ENCODE measurements around the gene TTC34. TPM values are rescaled to one million over a fixed set of nuclear protein-coding genes. Genes with fewer than 3 reads are reported as not detected.
"Not testable (repeated sequence)": the region's sequence is repeated elsewhere in the genome, so short reads cannot be mapped to it uniquely, and the experiment has no call there.

TTC34 gene
- total RNA-seq, 1 donor from 2014 or later: 3.1 TPM

DNA sequence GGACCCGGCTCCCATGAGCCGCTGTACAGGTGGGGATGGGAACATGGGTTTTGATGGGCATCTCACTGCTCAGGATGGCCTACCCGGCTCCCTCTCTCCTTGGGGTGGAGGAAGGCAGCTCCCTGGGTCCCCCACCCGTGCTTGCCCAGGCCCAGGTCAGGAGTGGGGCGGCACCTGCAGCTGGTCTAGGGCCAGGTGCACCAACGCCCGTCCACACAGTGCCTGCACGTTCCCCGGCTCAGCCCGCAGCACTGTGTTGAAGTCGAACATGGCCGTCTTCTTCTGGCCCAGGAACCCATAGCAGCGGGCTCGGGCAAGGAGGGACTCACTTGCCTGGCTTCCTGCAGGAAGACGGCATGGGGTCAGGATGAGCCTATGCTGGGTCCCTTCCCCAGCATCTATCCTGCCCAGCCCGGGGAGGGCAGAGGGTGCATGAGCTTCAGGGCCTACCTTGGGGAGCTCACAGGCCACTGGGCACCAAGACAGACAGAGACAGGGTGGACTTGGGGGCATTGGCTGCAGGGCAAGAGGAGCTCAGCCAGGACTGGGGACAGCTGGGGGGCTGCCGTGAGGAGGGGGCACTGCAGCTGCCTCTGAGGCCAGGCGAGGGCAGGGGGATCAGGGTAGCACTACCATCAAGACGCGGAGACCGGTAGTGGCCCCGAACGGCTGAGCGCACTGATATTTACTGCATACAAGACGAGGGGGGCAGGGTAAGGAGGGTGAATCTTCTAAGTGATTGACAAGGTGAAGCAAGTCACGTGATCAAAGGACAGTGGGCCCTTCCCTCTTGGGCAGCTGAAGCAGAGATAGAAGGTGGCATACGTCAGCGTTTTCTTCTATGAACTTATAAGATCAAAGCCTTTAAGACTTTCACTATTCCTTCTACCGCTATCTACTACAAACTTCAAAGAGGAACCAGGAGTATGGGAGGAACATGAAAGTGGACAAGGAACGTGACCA, 17.8 kb downstream of the TTC34 start:
- Mint-ChIP-seq H3K9me3 (peaks cover 29% of the 10 kb centered on the region), H3K36me3 (no peaks in the 10 kb centered on the region), H3K4me1 (ENCODE audit: unreplicated experiment) (no peaks in the 10 kb centered on the region), H3K27me3 (no peaks in the 10 kb centered on the region), H3K4me3 (no peak overlapping the region), H3K27ac (no peak overlapping the region)
- DNase-seq (ENCODE audit: extremely low spot score, unreplicated experiment): no peak
- TF ChIP-seq, protein P1, sequence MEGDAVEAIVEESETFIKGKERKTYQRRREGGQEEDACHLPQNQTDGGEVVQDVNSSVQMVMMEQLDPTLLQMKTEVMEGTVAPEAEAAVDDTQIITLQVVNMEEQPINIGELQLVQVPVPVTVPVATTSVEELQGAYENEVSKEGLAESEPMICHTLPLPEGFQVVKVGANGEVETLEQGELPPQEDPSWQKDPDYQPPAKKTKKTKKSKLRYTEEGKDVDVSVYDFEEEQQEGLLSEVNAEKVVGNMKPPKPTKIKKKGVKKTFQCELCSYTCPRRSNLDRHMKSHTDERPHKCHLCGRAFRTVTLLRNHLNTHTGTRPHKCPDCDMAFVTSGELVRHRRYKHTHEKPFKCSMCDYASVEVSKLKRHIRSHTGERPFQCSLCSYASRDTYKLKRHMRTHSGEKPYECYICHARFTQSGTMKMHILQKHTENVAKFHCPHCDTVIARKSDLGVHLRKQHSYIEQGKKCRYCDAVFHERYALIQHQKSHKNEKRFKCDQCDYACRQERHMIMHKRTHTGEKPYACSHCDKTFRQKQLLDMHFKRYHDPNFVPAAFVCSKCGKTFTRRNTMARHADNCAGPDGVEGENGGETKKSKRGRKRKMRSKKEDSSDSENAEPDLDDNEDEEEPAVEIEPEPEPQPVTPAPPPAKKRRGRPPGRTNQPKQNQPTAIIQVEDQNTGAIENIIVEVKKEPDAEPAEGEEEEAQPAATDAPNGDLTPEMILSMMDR (conservative IDR thresholded peaks at IDR 0.05): no peak

DNA sequence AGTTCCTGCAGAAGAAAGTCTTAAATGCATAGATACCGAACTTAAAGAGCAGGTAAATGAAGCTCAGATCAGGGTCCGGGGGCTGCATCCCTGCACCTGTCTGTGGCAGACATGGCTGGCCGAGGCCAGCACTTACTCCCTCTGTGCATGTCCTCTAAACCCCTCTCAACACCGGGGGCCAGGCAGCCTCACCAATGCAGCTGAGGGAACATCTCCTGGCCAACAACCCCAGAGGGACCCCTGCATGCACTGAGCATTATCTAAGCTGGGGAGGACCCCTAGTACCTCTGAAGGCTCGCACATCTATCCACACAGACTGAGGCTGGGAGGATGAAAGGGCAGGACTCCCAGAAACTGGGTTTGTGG, 18.4 kb downstream of the TTC34 start:
- H3K9me3 Mint-ChIP-seq: peaks cover 28% of the 10 kb centered on the region
- TF ChIP-seq, protein P1 (conservative IDR thresholded peaks at IDR 0.05): no peak
- no peak overlapping the region for H3K27ac Mint-ChIP-seq
- H3K36me3 Mint-ChIP-seq: no peaks in the 10 kb centered on the region
- H3K4me1 Mint-ChIP-seq (ENCODE audit: unreplicated experiment): no peaks in the 10 kb centered on the region
- H3K27me3 Mint-ChIP-seq: no peaks in the 10 kb centered on the region
- no peak overlapping the region for H3K4me3 Mint-ChIP-seq
- no peak for DNase-seq (ENCODE audit: extremely low spot score, unreplicated experiment)

DNA sequence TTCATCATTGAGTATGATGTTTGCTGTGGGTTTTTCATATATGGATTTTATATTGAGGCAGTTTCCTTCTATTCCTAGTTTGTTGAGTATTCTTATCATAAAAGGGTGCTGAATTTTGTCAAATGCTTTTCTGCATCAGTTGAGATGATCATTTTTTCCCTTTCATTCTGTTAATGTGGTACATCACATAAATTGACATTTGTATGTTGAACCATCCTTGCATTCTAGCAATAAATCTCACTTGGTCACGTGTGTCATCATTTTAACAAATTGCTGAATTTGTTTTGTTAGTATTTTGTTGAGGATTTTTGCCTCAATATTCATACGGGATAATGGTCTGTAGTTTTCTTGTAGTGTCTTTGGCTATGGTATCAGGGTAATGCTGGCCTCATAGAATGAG, 19.9 kb downstream of the TTC34 start:
- H3K9me3 Mint-ChIP-seq: peaks cover 25% of the 10 kb centered on the region
- TF ChIP-seq, protein P1 (conservative IDR thresholded peaks at IDR 0.05): no peak
- no peak for DNase-seq (ENCODE audit: extremely low spot score, unreplicated experiment)
- H3K36me3 Mint-ChIP-seq: no peaks in the 10 kb centered on the region
- no peak overlapping the region for H3K4me3 Mint-ChIP-seq
- no peaks in the 10 kb centered on the region for H3K4me1 Mint-ChIP-seq (ENCODE audit: unreplicated experiment)
- H3K27me3 Mint-ChIP-seq: no peaks in the 10 kb centered on the region
- no peak overlapping the region for H3K27ac Mint-ChIP-seq

DNA sequence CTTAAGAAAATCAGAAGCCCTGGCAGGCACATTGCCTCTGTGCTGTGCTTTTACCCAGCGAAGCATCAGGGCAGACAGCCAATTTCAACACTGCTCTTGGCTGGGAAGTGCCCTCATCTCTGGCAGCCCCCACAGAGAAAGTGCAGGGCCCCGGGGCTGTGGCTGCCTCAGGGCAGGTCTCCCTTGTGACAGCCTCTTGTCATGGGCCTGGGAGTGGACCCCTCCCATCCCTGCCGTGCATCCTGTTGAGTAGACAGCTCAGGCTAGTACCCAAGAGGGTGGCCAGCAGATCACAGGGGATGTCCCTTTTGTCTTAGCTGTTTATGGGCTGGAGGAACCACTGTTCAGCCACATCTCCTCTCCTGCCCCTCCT, 23.3 kb downstream of the TTC34 start:
- no peak overlapping the region for H3K27ac Mint-ChIP-seq
- no peaks in the 10 kb centered on the region for H3K27me3 Mint-ChIP-seq
- H3K4me3 Mint-ChIP-seq: no peak overlapping the region
- TF ChIP-seq, protein P1 (conservative IDR thresholded peaks at IDR 0.05): no peak
- H3K36me3 Mint-ChIP-seq: no peaks in the 10 kb centered on the region
- no peaks in the 10 kb centered on the region for H3K4me1 Mint-ChIP-seq (ENCODE audit: unreplicated experiment)
- no peak for DNase-seq (ENCODE audit: extremely low spot score, unreplicated experiment)
- peaks cover 25% of the 10 kb centered on the region for H3K9me3 Mint-ChIP-seq

DNA sequence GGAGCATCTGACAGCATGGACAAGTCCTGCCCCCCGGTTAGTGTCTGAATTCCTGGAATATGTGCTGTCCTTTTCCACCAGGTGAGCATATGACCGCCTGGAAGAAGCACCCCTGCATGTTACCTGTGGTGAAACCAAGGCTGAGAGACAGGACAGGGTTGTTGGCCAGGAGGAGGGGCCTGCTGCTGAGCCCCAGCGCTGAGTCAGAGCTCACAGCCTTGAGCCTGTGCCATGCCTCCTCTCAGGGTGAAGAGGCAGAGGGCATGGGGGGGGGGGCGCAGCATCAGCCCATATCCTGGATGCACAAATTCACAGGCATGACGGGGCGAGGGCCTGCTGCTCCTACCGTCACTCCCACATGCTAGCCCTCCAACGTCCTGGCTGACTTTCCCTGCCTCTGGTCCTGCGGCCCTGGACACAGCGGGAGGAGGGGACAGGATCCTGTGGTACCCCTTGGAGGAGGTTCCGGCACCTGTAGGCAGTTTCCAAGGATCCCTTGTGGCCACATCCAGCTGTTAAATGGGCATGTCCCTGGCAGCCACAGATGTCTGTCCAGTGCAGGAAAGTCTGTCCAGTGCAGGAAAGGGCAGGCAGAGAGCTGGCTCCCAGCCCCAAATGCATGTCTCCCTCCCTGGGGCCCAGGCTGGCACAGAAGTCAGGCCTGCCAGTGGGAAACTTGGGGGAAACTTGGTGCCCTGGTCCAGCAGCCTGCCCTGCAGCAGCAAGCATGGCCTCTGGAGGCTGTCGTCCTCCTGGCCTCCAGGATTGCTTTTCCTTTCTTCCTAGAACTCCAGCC, 23.9 kb downstream of the TTC34 start:
- Mint-ChIP-seq H3K36me3 (no peaks in the 10 kb centered on the region), H3K27me3 (no peaks in the 10 kb centered on the region), H3K27ac (no peak overlapping the region), H3K4me3 (no peak overlapping the region), H3K4me1 (ENCODE audit: unreplicated experiment) (no peaks in the 10 kb centered on the region), H3K9me3 (peaks cover 24% of the 10 kb centered on the region)
- no peak for DNase-seq (ENCODE audit: extremely low spot score, unreplicated experiment)
- TF ChIP-seq, protein P1 (conservative IDR thresholded peaks at IDR 0.05): no peak

DNA sequence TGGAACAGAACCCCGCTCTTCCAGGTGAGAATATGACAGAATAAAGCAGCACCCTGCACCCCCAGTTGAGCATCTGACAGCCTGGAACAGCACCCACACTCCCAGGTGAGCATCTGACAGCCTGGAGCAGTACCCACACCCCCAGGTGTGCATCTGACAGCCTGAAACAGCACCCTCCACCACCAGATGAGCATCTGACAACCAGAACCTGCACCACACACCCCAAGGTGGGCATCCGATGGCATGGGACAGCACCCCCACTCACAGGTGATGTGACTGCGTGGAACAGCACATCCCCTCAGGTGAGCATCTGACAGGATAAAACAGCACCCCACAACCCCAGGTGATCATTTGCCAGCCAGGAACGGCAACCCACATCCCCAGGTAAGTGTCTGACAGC, 26.2 kb downstream of the TTC34 start:
- not testable (repeated sequence) for H3K27ac Mint-ChIP-seq; H3K4me3 Mint-ChIP-seq; H3K36me3 Mint-ChIP-seq; H3K27me3 Mint-ChIP-seq; H3K4me1 Mint-ChIP-seq (ENCODE audit: unreplicated experiment); H3K9me3 Mint-ChIP-seq; DNase-seq (ENCODE audit: extremely low spot score, unreplicated experiment)

DNA sequence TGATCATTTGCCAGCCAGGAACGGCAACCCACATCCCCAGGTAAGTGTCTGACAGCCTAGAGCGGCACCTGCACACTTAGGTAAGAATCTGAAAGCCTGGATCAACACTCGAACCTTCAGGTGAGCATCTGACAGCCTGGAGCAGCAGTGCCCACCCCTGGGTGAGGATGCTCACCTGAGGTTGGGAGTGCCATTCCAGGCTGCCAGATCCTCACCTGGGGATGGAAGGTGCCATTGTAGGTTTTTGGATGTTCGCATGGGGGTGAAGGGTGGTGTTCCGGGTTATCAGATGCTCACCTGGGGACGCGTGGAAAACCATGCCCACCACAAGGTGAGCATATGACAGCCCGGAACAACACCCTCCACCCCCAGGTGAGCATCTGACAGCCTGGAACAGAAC, 33.4 kb downstream of the TTC34 start:
- not testable (repeated sequence) for H3K4me1 Mint-ChIP-seq (ENCODE audit: unreplicated experiment); H3K9me3 Mint-ChIP-seq; H3K27ac Mint-ChIP-seq; H3K27me3 Mint-ChIP-seq; DNase-seq (ENCODE audit: extremely low spot score, unreplicated experiment); H3K4me3 Mint-ChIP-seq; H3K36me3 Mint-ChIP-seq

DNA sequence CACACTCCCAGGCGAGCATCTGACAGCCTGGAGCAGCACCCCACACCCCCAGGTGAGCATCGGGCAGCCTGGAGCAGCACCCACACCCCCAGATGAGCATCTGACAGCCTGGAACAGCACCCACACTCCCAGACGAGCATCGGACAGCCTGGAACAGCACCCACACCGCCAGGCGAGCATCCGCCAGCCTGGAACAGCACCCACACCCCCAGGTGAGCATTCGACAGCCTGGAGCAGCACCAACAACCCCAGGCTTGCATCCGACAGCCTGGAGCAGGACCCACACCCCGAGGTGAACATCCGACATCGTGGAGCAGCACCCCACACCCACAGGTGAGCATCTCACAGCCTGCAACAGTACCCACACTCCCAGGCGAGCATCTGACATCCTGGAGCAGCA, 42.1 kb downstream of the TTC34 start:
- not testable (repeated sequence) for H3K36me3 Mint-ChIP-seq; H3K27me3 Mint-ChIP-seq; H3K27ac Mint-ChIP-seq; DNase-seq (ENCODE audit: extremely low spot score, unreplicated experiment); H3K9me3 Mint-ChIP-seq; H3K4me1 Mint-ChIP-seq (ENCODE audit: unreplicated experiment); H3K4me3 Mint-ChIP-seq

Measured in type B pancreatic cell (in vitro differentiated cells).